ENCODE measurements around the gene CKAP2L. TPM values are rescaled to one million over a fixed set of nuclear protein-coding genes. Genes with fewer than 3 reads are reported as not detected.
"Not testable (repeated sequence)": the region's sequence is repeated elsewhere in the genome, so short reads cannot be mapped to it uniquely, and the experiment has no call there.

Gene CKAP2L
- total RNA-seq, 1 experiment from 2014 or later = 7.1 TPM

DNA sequence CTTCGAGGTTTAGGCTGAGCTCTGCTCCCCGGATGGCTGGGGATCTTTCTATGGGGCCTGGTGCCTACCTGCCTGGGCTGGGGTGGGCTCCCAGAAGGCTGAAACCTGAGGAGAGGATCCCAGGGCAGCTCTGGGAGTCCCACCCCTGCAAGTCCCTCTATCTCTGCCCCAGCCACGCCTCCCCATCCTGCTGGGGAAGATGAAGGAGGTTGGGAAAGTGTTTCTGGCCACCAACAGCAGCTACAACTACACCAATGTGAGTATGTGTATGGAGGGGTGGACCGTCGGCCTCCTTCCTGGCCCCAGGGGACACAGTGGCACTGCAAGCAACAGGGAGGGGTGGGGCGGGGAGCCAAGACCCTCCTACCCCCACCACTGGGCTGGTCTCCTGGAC, 40.9 kb downstream of the CKAP2L start:
- no peak for DNase-seq (ENCODE audit: low read depth, low spot score)
- in situ Hi-C loops (cut with HindIII; ENCODE audit: low pct_unique_long_range_greater_than_20kb, low sequenced_read_pairs) = no loop called here

GRCh38 chr2:112722816-112723546, 41.4 kb downstream of the CKAP2L start:
- in situ Hi-C loops (cut with HindIII; ENCODE audit: low pct_unique_long_range_greater_than_20kb, low sequenced_read_pairs) = no loop called here
- no peak for DNase-seq (ENCODE audit: low read depth, low spot score)

GRCh38 chr2:112721819-112722522, 42.4 kb downstream of the CKAP2L start:
- DNase-seq (ENCODE audit: low read depth, low spot score) = no peak

DNA sequence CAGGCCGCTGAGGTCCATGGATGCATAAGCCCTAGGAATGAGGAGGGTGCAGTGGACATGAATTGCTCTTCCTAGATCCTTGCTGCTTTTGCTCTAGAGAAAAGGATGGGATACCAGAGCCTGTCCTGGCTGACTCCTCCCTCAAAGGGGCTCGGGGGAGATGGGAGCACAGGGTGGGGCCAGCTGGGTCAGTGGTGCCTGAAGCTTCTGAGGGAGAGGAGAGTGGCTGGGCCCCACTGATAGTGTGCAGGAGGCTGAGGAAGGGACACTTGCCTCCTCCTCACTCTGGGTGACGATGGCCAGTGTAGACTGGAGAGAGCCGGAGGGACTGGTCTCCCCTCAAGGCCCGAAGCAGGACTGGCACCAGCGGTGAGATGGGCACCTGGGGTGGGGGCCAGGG, 43.6 kb downstream of the CKAP2L start, which contains the start of gene NT5DC4:
Gene NT5DC4, plus strand, starts transcription at position 236 of the 400 bp plus-strand sequence. Its CDS starts 60 bp downstream, at position 296.
- no peak for DNase-seq (ENCODE audit: low read depth, low spot score)
- in situ Hi-C loops (cut with HindIII; ENCODE audit: low pct_unique_long_range_greater_than_20kb, low sequenced_read_pairs) = no loop called here

More at GRCh38 chr2:112721819-112722522, 42.4 kb downstream of the CKAP2L start:
- in situ Hi-C loops (cut with HindIII; ENCODE audit: low pct_unique_long_range_greater_than_20kb, low sequenced_read_pairs) = no loop called here

- DNase-seq (ENCODE audit: low read depth, low spot score) = no peak
- in situ Hi-C loops (cut with HindIII; ENCODE audit: low pct_unique_long_range_greater_than_20kb, low sequenced_read_pairs) = no loop called here
Measured at GRCh38 chr2:112718863-112719370, 45.5 kb downstream of the CKAP2L start.

DNA sequence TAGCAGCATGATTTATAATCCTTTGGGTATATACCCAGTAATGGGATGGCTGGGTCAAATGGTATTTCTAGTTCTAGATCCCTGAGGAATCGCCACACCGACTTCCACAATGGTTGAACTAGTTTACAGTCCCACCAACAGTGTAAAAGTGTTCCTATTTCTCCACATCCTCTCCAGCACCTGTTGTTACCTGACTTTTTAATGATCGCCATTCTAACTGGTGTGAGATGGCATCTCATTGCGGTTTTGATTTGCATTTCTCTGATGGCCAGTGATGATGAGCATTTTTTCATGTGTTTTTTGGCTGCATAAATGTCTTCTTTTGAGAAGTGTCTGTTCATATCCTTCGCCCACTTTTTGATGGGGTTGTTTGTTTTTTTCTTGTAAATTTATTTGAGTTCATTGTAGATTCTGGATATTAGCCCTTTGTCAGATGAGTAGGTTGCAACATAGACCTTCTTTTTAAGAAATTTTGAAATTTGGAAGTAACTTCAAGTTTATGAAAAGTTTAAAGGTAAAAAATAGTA, 47.5 kb downstream of the CKAP2L start:
- in situ Hi-C loops (cut with HindIII; ENCODE audit: low pct_unique_long_range_greater_than_20kb, low sequenced_read_pairs) = not testable (repeated sequence)

GRCh38 chr2:112716094-112716493, 48.3 kb downstream of the CKAP2L start:
- DNase-seq (ENCODE audit: low read depth, low spot score); in situ Hi-C loops (cut with HindIII; ENCODE audit: low pct_unique_long_range_greater_than_20kb, low sequenced_read_pairs): not testable (repeated sequence)

More for the DNA sequence above, 47.5 kb downstream of the CKAP2L start:
- not testable (repeated sequence) for DNase-seq (ENCODE audit: low read depth, low spot score)

- in situ Hi-C loops (cut with HindIII; ENCODE audit: low pct_unique_long_range_greater_than_20kb, low sequenced_read_pairs) = no loop called here
- no peak for DNase-seq (ENCODE audit: low read depth, low spot score)
Measured at GRCh38 chr2:112714836-112715631, 49.4 kb downstream of the CKAP2L start.

DNA sequence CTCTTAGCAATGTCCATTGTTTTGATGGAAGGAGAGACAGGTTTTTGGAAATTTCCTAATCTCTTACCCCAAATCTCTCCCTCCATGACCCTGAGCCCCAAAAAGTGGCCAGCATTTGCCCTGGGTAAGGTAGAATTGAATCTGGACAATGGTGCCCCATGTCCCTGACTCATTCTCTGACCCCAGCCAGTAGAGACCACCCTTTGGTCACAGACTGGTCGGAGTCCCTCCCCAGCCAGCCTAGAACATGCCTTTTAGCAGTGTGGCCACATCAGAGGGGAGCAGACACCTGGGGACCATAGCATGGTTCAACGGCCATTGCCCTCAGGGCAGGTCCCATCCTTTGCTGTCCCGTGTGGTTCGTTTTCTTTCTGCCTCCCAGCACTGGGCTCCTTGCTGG, 50.1 kb downstream of the CKAP2L start:
- DNase-seq (ENCODE audit: low read depth, low spot score) = no peak
- in situ Hi-C loops (cut with HindIII; ENCODE audit: low pct_unique_long_range_greater_than_20kb, low sequenced_read_pairs) = no loop called here

DNA sequence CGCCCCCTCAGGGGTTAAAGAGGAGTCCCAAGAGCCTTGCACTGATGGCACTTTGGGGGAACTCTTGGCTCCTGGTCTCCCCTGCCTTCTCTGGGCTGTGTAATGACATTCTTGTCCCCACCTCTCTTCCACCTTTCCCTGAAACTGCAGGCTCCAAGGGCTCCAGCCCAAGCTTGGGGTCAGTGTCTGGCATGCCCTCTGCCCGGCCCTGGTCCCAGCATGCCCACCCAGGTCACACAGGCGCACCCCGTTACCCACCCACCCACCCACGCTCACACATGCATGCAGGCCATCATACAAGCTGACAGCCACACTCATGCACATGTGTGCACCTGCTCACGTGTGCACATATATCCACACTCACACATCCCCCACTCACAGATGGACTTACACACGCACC, 50.5 kb downstream of the CKAP2L start:
- in situ Hi-C loops (cut with HindIII; ENCODE audit: low pct_unique_long_range_greater_than_20kb, low sequenced_read_pairs) = no loop called here
- DNase-seq (ENCODE audit: low read depth, low spot score) = no peak

DNA sequence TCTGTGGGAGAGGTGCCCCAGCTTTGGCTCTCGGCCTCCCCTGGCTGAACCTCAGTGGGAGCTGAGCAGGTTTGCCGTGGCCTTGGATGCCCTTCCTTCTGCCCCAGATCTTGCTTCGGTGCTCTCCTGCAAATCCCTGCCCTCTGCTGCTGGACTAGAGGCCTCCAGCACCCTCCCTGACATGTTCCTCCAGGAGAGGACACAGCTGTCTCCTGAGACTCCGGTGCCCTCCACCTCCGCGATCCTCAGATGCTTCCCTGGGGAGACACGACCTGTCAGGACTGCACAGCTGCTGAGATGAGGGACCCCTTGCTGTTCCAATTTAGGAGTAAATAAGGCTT, 50.9 kb downstream of the CKAP2L start:
- DNase-seq (ENCODE audit: low read depth, low spot score) = no peak
- in situ Hi-C loops (cut with HindIII; ENCODE audit: low pct_unique_long_range_greater_than_20kb, low sequenced_read_pairs) = no loop called here

- no peak for DNase-seq (ENCODE audit: low read depth, low spot score)
- in situ Hi-C loops (cut with HindIII; ENCODE audit: low pct_unique_long_range_greater_than_20kb, low sequenced_read_pairs) = no loop called here
Measured at GRCh38 chr2:112712903-112713584, 51.4 kb downstream of the CKAP2L start.

- DNase-seq (ENCODE audit: low read depth, low spot score) = no peak
- in situ Hi-C loops (cut with HindIII; ENCODE audit: low pct_unique_long_range_greater_than_20kb, low sequenced_read_pairs) = no loop called here
Measured at GRCh38 chr2:112712465-112712864, 51.9 kb downstream of the CKAP2L start.

DNA sequence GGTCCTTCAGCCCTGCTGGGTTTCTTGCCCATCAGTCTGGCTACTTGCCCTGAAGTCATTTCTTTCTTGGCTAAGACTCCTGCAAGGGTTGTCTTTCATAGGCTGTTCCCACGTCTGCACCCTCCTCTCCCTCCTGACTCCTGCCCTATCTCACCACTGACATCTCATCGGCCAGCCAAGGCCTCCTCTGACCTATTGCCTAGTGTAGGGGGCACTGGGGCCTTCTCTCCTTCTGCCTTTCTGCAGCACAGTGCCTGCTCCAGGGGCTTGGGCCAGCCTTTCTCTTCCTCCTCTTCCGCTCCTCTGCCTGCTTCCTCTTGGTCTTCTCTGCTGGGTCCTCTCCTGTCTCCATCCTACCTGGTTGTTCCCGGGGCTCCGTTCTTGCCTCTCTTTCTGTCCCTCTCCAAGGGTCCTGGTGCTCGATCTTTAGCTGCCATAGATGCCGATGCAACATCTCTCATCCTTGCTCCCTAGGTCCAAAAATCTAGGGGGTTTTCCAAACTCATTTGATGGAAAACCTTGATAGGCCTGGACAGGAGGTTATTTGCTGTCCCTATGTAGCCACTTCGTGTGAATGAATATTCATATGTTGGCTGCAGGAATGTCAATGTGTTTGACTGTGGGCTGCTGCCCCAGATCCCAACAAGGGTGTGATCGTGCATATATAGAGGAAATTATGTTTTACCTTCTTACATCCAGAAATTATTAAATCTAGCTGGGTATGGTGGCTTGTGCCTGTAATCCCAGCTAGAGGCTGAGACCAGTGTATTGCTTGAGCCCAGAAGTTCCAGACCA, 53.3 kb downstream of the CKAP2L start:
- DNase-seq (ENCODE audit: low read depth, low spot score) = no peak
- in situ Hi-C loops (cut with HindIII; ENCODE audit: low pct_unique_long_range_greater_than_20kb, low sequenced_read_pairs) = no loop called here

DNA sequence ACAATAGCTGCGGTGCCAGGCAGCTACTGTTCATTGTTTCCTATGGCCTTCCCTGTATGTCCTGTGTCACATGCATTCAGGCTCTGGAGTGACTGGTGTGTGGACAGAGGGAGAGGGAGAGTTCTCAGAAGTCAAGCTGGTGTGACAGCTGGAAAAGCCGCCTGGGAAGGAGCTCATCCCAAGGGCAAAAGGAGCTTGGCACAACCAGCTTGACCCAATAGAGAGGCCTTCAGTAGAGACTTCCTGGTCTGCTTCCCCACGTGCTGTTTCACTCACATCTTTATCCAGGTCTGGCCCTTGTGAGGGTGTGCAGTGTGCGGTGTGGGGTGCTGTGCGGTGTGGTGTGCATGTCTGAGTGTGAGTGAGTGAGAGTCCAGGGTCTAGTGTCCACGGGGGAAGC, 54.7 kb downstream of the CKAP2L start:
- in situ Hi-C loops (cut with HindIII; ENCODE audit: low pct_unique_long_range_greater_than_20kb, low sequenced_read_pairs) = no loop called here
- no peak for DNase-seq (ENCODE audit: low read depth, low spot score)

- no peak for DNase-seq (ENCODE audit: low read depth, low spot score)
- in situ Hi-C loops (cut with HindIII; ENCODE audit: low pct_unique_long_range_greater_than_20kb, low sequenced_read_pairs) = no loop called here
Measured at GRCh38 chr2:112708968-112709367, 55.4 kb downstream of the CKAP2L start.

GRCh38 chr2:112706947-112707346, 57.5 kb downstream of the CKAP2L start:
- DNase-seq (ENCODE audit: low read depth, low spot score); in situ Hi-C loops (cut with HindIII; ENCODE audit: low pct_unique_long_range_greater_than_20kb, low sequenced_read_pairs): not testable (repeated sequence)

Data from SK-MEL-5 (cell line).